ENCODE data around the gene FGF3.

Gene FGF3

DNA sequence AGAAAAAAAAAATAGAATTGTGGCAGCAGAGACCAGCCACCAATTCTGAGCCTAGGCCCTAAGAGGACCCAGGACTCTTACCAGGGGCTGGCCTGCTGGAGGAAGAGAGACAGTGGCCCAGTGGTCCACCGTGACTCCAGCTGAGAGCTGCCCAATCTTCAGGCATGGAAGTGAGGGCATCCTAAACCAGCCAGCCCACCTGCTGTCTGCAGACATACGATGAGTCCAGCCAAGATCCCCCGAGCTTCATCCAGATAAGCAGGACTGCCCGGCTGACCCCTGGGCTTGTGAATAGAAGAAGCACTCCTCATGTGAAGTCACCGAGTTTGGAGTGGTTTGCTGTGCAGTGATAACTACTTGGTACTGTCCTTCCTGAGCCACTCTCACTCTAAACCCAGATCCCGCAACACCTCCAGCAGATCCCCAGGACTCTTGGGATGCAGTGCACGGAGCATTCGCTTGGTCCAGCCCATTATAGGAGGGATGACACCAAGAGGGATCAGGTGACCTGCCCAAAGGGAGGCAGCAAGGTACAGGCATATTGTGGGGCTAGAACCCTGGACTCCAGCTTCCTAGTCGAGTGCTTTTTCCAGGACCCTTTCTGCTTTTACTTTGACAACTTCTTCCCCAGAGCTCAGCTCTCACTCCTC lies 41.7 kb upstream of the FGF3 start:
- FAIRE-seq (no peak), DNase-seq (ENCODE audit: insufficient read length, low spot score) (no peak)
- no peak for TF ChIP-seq POLR2A (IDR thresholded peaks at IDR 0.05; ENCODE audit: low read depth, low read length)

DNA sequence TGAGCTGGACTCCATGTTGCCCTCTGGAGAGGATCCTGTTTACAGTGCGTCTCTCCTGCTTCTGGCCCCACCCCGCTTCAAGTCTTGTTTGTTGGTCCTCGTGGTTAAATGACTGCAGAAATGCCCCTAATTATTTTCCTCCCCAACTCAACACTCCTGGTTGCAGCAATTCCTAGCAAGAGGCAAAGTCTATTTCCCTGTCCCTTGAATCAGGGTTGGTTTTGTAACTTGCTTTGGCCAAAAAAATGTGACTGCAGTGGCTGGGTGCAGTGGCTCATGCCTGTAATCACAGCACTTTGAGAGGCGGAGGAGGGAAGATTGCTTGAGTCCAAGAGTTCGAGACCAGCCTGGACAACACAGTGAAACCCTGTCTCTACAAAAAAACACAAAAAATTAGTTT lies 41.0 kb upstream of the FGF3 start:
- no peak for TF ChIP-seq POLR2A (IDR thresholded peaks at IDR 0.05; ENCODE audit: low read depth, low read length)
- FAIRE-seq (no peak), DNase-seq (ENCODE audit: insufficient read length, low spot score) (no peak)

- no peak for TF ChIP-seq POLR2A (IDR thresholded peaks at IDR 0.05; ENCODE audit: low read depth, low read length)
- DNase-seq (ENCODE audit: insufficient read length, low spot score) (no peak), FAIRE-seq (no peak)
Measured at GRCh38 chr11:69859275-69859934, 40.2 kb upstream of the FGF3 start.

DNA sequence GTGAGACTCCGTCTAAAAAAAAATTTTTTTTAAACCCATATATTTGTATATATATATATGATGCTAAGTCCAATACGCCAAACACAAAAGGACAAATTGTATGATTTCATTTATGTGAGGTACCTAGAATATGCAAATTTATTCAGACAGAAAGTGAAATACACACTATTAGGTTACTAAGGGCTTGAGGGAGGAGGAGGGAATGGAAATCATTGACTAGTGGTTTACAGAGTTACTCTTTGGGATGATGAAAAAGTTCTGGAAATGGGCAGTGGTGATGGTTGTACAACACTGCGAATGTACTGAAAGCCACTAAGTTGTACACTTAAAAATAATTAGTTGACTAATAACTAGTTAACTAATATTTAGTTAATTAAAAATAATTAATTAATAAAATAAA lies 36.2 kb upstream of the FGF3 start:
- TF ChIP-seq POLR2A (IDR thresholded peaks at IDR 0.05; ENCODE audit: low read depth, low read length), result no peak
- DNase-seq (ENCODE audit: insufficient read length, low spot score) (no peak), FAIRE-seq (no peak)

DNA sequence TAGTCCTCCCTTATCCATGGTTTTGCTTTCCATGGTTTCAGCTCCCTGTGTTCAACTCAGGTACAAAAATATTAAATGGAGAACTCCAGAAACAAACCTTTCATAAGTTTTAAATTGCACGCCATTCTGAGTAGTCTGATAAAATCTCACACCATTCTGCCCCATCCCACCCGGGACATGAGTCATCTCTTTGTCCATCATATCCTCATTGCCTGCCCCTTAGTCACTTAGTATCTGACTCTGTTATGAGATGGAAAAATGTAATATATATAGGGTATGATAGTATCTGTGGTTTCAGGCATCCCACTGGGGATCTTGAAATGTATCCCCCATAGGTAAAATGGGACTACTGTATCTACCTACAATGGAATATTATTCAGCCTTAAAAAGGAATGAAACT lies 35.5 kb upstream of the FGF3 start:
- FAIRE-seq, result no peak
- TF ChIP-seq POLR2A (IDR thresholded peaks at IDR 0.05; ENCODE audit: low read depth, low read length), result no peak
- DNase-seq (ENCODE audit: insufficient read length, low spot score), result peak; percentile 35

GRCh38 chr11:69852056-69852455 lies 32.8 kb upstream of the FGF3 start:
- TF ChIP-seq POLR2A (IDR thresholded peaks at IDR 0.05; ENCODE audit: low read depth, low read length), result no peak
- no peak for DNase-seq (ENCODE audit: insufficient read length, low spot score)
- FAIRE-seq, result no peak

DNA sequence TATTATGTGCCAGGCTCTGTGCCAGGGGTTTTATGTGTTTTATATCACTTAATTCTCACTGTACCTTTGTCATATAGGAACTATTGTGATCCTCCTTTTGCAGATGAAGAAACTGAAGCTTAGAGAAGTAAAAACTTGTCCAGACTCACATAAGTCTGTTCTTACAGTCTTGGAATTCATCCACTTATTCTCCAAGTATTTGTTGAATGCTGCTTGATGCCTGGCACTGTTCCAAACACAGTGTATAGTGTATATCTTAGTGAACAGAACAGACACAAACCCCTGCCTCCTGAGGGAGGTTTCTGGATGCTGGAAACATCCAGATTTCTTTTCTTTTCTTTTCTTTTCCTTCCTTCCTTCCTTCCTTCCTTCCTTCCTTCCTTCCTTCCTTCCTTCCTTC lies 29.0 kb upstream of the FGF3 start:
- no peak for TF ChIP-seq POLR2A (IDR thresholded peaks at IDR 0.05; ENCODE audit: low read depth, low read length)
- DNase-seq (ENCODE audit: insufficient read length, low spot score) (no peak), FAIRE-seq (no peak)

DNA sequence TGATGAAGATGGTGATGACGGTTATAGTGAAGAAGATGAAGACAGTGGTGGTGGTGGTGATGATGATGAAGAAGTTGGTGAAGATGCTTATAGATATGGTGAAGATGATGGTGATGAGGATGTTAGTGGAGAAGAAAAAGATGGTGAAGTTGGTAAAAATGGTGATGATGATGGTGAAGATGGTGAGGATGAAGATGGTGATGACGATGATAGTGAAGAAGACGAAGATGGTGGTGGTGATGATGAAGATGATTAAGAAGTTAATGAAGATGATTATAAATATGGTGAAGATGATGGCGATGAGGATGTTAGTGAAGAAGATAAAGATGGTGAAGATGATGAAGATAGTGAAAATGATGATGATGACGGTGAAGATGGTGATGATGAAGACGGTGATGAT lies 25.2 kb upstream of the FGF3 start:
- no peak for FAIRE-seq
- DNase-seq (ENCODE audit: insufficient read length, low spot score), result no peak
- TF ChIP-seq POLR2A (IDR thresholded peaks at IDR 0.05; ENCODE audit: low read depth, low read length), result no peak

GRCh38 chr11:69843529-69843921 lies 24.3 kb upstream of the FGF3 start:
- DNase-seq (ENCODE audit: insufficient read length, low spot score) (no peak), FAIRE-seq (no peak)
- TF ChIP-seq POLR2A (IDR thresholded peaks at IDR 0.05; ENCODE audit: low read depth, low read length), result no peak

- DNase-seq (ENCODE audit: insufficient read length, low spot score) (no peak), FAIRE-seq (no peak)
- TF ChIP-seq POLR2A (IDR thresholded peaks at IDR 0.05; ENCODE audit: low read depth, low read length), result no peak
Measured at GRCh38 chr11:69842746-69843528, 23.7 kb upstream of the FGF3 start.

DNA sequence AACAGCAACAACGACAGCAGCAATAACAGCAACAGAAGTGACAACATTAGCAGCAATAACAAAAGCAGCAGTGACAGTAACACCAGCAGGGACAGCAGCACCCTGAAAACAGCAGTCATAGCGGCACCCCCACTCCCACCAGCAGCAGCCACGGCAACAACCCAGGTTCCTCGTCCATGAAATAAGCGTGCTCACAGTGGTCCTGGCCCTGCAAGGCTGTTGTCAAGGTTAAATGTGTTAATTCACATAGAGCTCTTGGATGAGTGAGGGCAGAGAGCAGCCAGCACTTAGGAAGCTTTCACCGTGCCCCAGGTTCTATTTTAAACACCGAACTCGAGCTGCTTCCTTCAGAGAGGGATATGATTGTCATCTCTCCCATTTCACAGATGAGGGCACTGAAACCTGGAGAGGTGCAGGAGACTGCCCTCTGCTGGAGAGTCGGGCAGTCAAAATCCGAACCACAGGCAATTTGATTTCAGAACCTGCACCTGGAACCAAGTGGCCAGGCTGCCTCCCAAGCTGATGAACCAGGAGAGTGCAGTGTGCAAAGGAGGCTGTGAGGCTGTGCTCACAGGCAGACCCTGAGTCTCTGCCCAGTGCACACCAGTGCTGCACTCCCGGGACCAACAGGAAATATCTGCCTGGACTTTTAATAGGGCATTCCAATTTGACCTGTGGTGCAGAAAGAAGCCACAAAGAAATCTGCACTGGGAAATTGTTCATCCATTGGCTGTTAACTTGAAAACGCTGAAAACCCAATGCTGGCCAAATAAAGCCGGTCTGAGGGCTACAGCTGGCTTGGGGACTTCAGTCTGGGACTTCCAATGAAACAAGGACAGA lies 22.9 kb upstream of the FGF3 start:
- FAIRE-seq, result no peak
- DNase-seq (ENCODE audit: insufficient read length, low spot score), result no peak
- TF ChIP-seq POLR2A (IDR thresholded peaks at IDR 0.05; ENCODE audit: low read depth, low read length), result no peak

- no peak for TF ChIP-seq POLR2A (IDR thresholded peaks at IDR 0.05; ENCODE audit: low read depth, low read length)
- DNase-seq (ENCODE audit: insufficient read length, low spot score) (no peak), FAIRE-seq (no peak)
Measured at GRCh38 chr11:69841170-69841858, 22.1 kb upstream of the FGF3 start.

DNA sequence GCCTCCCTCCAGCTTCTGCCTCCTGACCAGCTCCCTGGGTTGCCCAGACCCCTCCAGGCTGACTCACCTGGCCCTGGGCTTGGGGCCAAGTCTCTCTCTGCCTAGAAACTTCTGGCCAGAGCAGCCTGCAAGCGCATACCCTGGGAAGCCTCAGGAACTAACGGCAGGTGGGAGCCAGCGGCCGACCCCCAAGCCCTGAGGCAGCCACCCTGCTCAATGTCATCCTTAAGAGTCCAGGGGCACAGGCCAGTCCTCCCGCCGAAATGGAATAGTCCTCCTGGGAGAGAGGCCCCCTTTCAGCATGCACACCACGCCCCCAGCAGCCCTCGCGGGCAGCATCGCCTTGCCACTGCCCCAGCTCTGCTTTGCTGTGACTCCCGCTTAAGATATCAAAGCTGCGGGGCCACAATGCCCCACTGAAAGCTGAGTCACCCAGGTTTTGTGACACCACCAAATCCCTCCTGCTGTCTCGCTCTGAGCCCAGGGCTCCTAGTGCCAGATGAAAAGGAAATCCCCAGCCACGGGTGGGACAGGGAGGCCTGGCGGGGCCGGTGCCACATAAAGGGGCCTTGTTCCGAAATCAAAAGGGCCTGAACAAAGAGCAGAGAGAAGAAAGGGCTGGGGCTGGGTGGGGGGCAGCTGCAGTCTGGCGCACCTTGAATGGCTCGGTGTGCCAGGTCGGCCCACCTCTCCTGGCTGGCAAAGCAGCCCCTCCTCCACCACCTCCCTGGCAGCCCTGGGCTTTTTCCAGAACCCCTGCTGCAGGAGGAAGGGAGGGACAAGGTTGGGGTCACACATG lies 21.4 kb upstream of the FGF3 start:
- no peak for FAIRE-seq
- TF ChIP-seq POLR2A (IDR thresholded peaks at IDR 0.05; ENCODE audit: low read depth, low read length), result no peak
- DNase-seq (ENCODE audit: insufficient read length, low spot score), result no peak
